K562 (cell line): ENCODE data around the gene MDH1B. TPM values are rescaled to one million over a fixed set of nuclear protein-coding genes. Genes with fewer than 3 reads are reported as not detected.
A peak's percentile ranks its signal among the peaks of the same experiment; 100 is the strongest.

Source experiments
- BDP1 ChIP-seq: IDR thresholded peaks from 3 replicates; pipeline ENCODE4 v1.6.1; 2011; ENCODE audit not compliant: insufficient read length, insufficient read depth
- SAFB ChIP-seq: fragments of 200-400 bp; formaldehyde crosslinking; IDR thresholded peaks from 2 replicates; pipeline ENCODE4 v1.6.1; 2017; ENCODE audit warnings: low read depth, low read length, borderline replicate concordance
- polyA plus RNA-seq, 8 experiments: library from polyadenylated mRNA; depleted of rRNA in 4 of 8; stranded (reverse) in 5 of 8; unstranded in 3 of 8; fragments of >200 nt; fragmentation: Nextera tagmentation in 2 of 8; fragmentation: Illumina TruSeq in 1 of 8; extraction: Ambion mirVana in 2 of 8; extraction: Trizol in 1 of 8; gene quantifications; 2 replicates each; pipeline versions ENCODE4 v1.2.1 to v1.2.3, GENCODE V29; 2011 to 2014; ENCODE audit warnings: inconsistent platforms in 1 of 8, missing spikeins in 1 of 8
- total RNA-seq, 7 experiments: library from RNA; depleted of rRNA in 6 of 7; stranded (reverse); fragments of >200 nt in 6 of 7; fragmentation: Illumina TruSeq in 2 of 7; extraction: Trizol in 2 of 7; gene quantifications; 2 replicates each; pipeline versions ENCODE4 v1.2.1 to v1.2.3, GENCODE V29; 2011 to 2021; ENCODE audit warnings: low replicate concordance in 1 of 7
- TF ChIP-seq, protein P1 (sequence below), 2 experiments: fragments of 450-650 bp; formaldehyde crosslinking in 1 of 2; IDR thresholded peaks; 2 replicates each; pipeline versions ENCODE4 v1.4.0 to v1.6.1; 2014 to 2020; ENCODE audit warnings: mild to moderate bottlenecking in 2 of 2, borderline replicate concordance in 1 of 2, low read depth in 1 of 2

The MDH1B gene
- total and polyA plus RNA-seq, 9 of the 15 experiments (the other 6 are each of a cell fraction or from before 2014, with no cell fraction given): 0.06 to 0.16 (median 0.14) TPM; not detected in 5

DNA sequence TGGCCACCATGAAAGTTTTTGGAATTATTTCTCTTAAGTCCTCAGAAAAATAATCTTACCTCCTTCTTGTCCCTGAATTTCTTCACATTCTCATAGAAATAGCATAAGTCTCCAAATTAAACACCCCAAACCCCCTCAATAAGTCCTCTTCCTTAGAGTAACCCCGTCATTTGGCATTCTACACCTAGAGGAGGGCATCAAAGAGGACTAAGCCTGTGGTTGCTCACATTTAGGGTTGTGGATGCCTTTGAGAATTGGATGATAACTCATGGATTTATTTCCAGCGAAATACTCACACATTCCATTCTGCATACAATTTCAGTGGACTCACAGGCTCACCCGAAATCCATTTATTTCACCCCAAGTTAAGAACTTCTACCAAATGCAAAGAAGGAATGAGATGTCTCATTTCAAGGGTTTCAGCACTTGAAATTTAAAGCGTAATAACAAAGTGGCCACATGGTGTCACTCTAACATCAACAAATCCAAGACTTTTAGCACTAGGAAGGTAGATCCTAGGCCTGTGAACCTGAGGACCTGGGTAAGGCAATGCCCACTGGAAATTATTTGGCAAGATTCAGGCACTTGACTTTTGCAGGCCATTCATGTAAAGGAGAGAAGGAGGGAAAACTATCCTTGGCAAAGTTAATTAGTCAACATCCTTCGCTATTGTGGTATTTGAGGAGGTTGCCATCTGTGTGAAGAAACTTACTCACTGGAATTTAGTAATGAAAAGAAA, 71.6 kb downstream of the MDH1B start (continued):
- TF ChIP-seq, protein P1, sequence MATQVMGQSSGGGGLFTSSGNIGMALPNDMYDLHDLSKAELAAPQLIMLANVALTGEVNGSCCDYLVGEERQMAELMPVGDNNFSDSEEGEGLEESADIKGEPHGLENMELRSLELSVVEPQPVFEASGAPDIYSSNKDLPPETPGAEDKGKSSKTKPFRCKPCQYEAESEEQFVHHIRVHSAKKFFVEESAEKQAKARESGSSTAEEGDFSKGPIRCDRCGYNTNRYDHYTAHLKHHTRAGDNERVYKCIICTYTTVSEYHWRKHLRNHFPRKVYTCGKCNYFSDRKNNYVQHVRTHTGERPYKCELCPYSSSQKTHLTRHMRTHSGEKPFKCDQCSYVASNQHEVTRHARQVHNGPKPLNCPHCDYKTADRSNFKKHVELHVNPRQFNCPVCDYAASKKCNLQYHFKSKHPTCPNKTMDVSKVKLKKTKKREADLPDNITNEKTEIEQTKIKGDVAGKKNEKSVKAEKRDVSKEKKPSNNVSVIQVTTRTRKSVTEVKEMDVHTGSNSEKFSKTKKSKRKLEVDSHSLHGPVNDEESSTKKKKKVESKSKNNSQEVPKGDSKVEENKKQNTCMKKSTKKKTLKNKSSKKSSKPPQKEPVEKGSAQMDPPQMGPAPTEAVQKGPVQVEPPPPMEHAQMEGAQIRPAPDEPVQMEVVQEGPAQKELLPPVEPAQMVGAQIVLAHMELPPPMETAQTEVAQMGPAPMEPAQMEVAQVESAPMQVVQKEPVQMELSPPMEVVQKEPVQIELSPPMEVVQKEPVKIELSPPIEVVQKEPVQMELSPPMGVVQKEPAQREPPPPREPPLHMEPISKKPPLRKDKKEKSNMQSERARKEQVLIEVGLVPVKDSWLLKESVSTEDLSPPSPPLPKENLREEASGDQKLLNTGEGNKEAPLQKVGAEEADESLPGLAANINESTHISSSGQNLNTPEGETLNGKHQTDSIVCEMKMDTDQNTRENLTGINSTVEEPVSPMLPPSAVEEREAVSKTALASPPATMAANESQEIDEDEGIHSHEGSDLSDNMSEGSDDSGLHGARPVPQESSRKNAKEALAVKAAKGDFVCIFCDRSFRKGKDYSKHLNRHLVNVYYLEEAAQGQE (IDR thresholded peaks at IDR 0.05; ENCODE audit: borderline replicate concordance): peak; percentile 50; the same call in 1 of the 2 replicates
- TF ChIP-seq, protein P1 (CRISPR knock-in tag; IDR thresholded peaks at IDR 0.05; ENCODE audit: low read depth): no peak
- TF ChIP-seq SAFB (no peak), BDP1 (no peak)
- TF ChIP-seq, all 486 proteins: peak for 5
